Prostate gland (tissue), 2 donors: Measurements from ENCODE around the gene INTS7. TPM values are rescaled to one million over a fixed set of nuclear protein-coding genes. Genes with fewer than 3 reads are reported as not detected.

Source experiments
- DNase-seq: peaks from one replicate; pipeline ENCODE4 v3.0.0-alpha.2; 2019; ENCODE audit warnings: low spot score
- H3K27ac ChIP-seq, 2 donors: fragments of 200-600 bp; sonication (generic); 2 replicates each; pipeline ENCODE4 v1.5.1; 2017 to 2019
- H3K27me3 ChIP-seq: fragments of 200-600 bp; sonication (generic); replicated peaks from 2 replicates; pipeline ENCODE4 v1.5.1; 2019; ENCODE audit not compliant: insufficient read depth
- H3K36me3 ChIP-seq, 2 donors: fragments of 200-600 bp; sonication (generic); 1 replicate in 1 of 2; 2 replicates in 1 of 2; pipeline versions ENCODE4 v1.5.1 to v1.8.1; 2017 to 2019
- H3K4me1 ChIP-seq: fragments of 200-600 bp; sonication (generic); replicated peaks from 2 replicates; pipeline ENCODE4 v1.5.1; 2019
- H3K4me3 ChIP-seq, 2 donors: fragments of 200-600 bp; sonication (generic); 2 replicates each; pipeline ENCODE4 v1.5.1; 2017 to 2019
- H3K9me3 ChIP-seq: fragments of 200-600 bp; sonication (generic); 2 replicates; pipeline ENCODE4 v1.5.1; 2017
- POLR2A ChIP-seq: fragments of 450-650 bp; IDR thresholded peaks from one replicate; pipeline ENCODE4 v1.6.1; 2016; ENCODE audit warnings: antibody characterized with exemption, mild to moderate bottlenecking
- POLR2AphosphoS5 ChIP-seq: sonication (generic); formaldehyde crosslinking; IDR thresholded peaks from one replicate; pipeline ENCODE4 v1.6.1; 2017; ENCODE audit warnings: antibody characterized with exemption
- WGBS: methylation state at CpG from one replicate; pipeline ENCODE4 v1.1.5; 2018; 5-methylcytosine and 5-hydroxymethylcytosine counted together
- intact Hi-C: fragments of 100-400 bp; cut with DNase I; formaldehyde crosslinking; loops from one replicate; pipeline ENCODE4 v1.14.2; 2022
- total RNA-seq, 2 donors: library from RNA; depleted of rRNA; stranded (reverse); fragments of >200 nt; gene quantifications; one replicate each; pipeline ENCODE4 v1.1.0, GENCODE V29; 2016
- TF ChIP-seq, protein P1 (sequence below), 4 experiments: fragments of 200-600 bp in 2 of 4; fragments of 450-650 bp in 2 of 4; sonication (generic) in 2 of 4; IDR thresholded peaks; 1 replicate in 3 of 4; 2 replicates in 1 of 4; pipeline ENCODE4 v1.5.1; 2016 to 2019; ENCODE audit warnings: antibody characterized with exemption in 4 of 4, mild to moderate bottlenecking in 2 of 4, moderate library complexity in 2 of 4

INTS7 gene
- total RNA-seq, 2 donors from 2014 or later = 12.5 to 15.5 TPM

- Histone ChIP-seq H3K4me1 (no peaks in the 10 kb centered on the region), H3K27me3 (no peaks in the 10 kb centered on the region), H3K4me3 (no peak overlapping the region), H3K9me3 (no peaks in the 10 kb centered on the region), H3K36me3 (no peaks in the 10 kb centered on the region), H3K27ac (no peak overlapping the region)
- 77% methylated on average over 9 of the region's 9 CpGs for WGBS
- DNase-seq = no peak
- intact Hi-C loops = no loop called here
- TF ChIP-seq, protein P1, sequence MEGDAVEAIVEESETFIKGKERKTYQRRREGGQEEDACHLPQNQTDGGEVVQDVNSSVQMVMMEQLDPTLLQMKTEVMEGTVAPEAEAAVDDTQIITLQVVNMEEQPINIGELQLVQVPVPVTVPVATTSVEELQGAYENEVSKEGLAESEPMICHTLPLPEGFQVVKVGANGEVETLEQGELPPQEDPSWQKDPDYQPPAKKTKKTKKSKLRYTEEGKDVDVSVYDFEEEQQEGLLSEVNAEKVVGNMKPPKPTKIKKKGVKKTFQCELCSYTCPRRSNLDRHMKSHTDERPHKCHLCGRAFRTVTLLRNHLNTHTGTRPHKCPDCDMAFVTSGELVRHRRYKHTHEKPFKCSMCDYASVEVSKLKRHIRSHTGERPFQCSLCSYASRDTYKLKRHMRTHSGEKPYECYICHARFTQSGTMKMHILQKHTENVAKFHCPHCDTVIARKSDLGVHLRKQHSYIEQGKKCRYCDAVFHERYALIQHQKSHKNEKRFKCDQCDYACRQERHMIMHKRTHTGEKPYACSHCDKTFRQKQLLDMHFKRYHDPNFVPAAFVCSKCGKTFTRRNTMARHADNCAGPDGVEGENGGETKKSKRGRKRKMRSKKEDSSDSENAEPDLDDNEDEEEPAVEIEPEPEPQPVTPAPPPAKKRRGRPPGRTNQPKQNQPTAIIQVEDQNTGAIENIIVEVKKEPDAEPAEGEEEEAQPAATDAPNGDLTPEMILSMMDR (IDR thresholded peaks at IDR 0.05) = no peak
- TF ChIP-seq POLR2A (no peak), POLR2AphosphoS5 (no peak)
Measured at GRCh38 chr1:211909395-211909794, 126.0 kb downstream of the INTS7 start.

GRCh38 chr1:211908951-211909350 lies 126.4 kb downstream of the INTS7 start:
- no peak overlapping the region for H3K4me3 ChIP-seq
- H3K27ac ChIP-seq = no peak overlapping the region
- WGBS = 85% methylated on average over 2 of the region's 2 CpGs
- no peaks in the 10 kb centered on the region for H3K4me1 ChIP-seq
- TF ChIP-seq, protein P1 (IDR thresholded peaks at IDR 0.05) = no peak
- TF ChIP-seq POLR2A (no peak), POLR2AphosphoS5 (no peak)
- no peaks in the 10 kb centered on the region for H3K36me3 ChIP-seq
- no peak for DNase-seq
- intact Hi-C loops = no loop called here
- H3K27me3 ChIP-seq = no peaks in the 10 kb centered on the region
- H3K9me3 ChIP-seq = no peaks in the 10 kb centered on the region

DNA sequence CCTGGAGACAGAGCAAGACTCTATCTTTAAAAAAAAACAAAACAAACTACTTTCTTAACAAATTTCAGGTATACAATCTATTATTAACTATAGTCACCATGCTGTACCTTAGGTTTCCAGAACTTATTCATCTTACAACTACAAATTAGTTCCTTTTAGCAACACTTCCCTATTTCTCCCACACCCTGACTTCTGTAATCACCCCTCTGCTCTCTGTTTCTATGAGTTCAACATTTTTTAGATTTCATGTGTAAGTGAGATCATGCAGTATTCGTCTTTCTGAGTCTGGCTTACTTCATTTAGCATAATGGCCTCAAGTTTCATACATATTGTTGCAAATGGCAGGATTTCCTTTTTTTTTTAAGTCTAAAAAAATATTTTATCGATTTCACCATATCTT lies 126.9 kb downstream of the INTS7 start:
- 84% methylated on average over 2 of the region's 2 CpGs for WGBS
- intact Hi-C loops = no loop called here
- H3K27me3 ChIP-seq = no peaks in the 10 kb centered on the region
- DNase-seq = no peak
- no peak for TF ChIP-seq POLR2A
- no peak for TF ChIP-seq POLR2AphosphoS5
- TF ChIP-seq, protein P1 (IDR thresholded peaks at IDR 0.05) = no peak
- H3K4me1 ChIP-seq = no peaks in the 10 kb centered on the region
- no peak overlapping the region for H3K27ac ChIP-seq
- H3K36me3 ChIP-seq = no peaks in the 10 kb centered on the region
- H3K4me3 ChIP-seq = no peak overlapping the region
- H3K9me3 ChIP-seq = no peaks in the 10 kb centered on the region

GRCh38 chr1:211903490-211904245 lies 131.7 kb downstream of the INTS7 start:
- H3K27ac ChIP-seq = no peak overlapping the region
- no peak for DNase-seq
- intact Hi-C loops = no loop called here

More at GRCh38 chr1:211903490-211904245, 131.7 kb downstream of the INTS7 start:
- Histone ChIP-seq H3K27me3 (no peaks in the 10 kb centered on the region), H3K4me3 (no peak overlapping the region), H3K9me3 (no peaks in the 10 kb centered on the region), H3K36me3 (no peaks in the 10 kb centered on the region), H3K4me1 (no peaks in the 10 kb centered on the region)
- TF ChIP-seq, protein P1 (IDR thresholded peaks at IDR 0.05) = no peak
- no peak for TF ChIP-seq POLR2AphosphoS5
- TF ChIP-seq POLR2A = no peak
- 61% methylated on average over 2 of the region's 2 CpGs for WGBS
